Loucy (cell line): ENCODE data around the gene NEO1.

Source experiments
- EZH2phosphoT487 ChIP-seq: fragments of 200-600 bp; IDR thresholded peaks from 2 replicates; pipeline ENCODE4 v1.6.1; 2018; ENCODE audit warnings: antibody characterized with exemption, mild to moderate bottlenecking, moderate library complexity, borderline replicate concordance
- TF ChIP-seq, protein P1 (sequence below): fragments of 200-600 bp; sonication (generic); conservative IDR thresholded peaks from 2 replicates; pipeline ENCODE4 v1.5.1; 2014; ENCODE audit warnings: mild to moderate bottlenecking, antibody characterized with exemption, low read length

DNA sequence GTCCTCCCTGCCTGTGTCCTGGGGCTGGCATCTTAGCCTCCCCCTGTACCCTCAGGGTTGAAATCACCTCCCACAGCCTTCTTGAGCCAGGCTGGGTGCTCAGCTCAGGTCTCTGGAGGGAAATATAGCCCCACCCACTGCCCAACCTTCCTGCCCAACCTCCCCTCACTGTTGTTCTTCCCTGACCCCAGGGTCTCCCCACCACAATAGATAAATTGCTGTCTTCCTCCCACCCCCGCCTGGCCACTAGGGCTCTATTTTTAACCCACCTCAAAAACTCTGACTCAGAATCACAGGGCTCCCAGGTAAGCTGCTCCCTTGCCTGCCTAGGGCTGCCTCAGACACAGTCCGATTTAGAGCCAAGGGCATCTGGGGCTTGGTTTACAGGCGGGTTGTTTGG lies 301.5 kb downstream of the NEO1 start:
- TF ChIP-seq, protein P1, sequence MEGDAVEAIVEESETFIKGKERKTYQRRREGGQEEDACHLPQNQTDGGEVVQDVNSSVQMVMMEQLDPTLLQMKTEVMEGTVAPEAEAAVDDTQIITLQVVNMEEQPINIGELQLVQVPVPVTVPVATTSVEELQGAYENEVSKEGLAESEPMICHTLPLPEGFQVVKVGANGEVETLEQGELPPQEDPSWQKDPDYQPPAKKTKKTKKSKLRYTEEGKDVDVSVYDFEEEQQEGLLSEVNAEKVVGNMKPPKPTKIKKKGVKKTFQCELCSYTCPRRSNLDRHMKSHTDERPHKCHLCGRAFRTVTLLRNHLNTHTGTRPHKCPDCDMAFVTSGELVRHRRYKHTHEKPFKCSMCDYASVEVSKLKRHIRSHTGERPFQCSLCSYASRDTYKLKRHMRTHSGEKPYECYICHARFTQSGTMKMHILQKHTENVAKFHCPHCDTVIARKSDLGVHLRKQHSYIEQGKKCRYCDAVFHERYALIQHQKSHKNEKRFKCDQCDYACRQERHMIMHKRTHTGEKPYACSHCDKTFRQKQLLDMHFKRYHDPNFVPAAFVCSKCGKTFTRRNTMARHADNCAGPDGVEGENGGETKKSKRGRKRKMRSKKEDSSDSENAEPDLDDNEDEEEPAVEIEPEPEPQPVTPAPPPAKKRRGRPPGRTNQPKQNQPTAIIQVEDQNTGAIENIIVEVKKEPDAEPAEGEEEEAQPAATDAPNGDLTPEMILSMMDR = no peak
- no peak for TF ChIP-seq EZH2phosphoT487
